22Rv1 (cell line): ENCODE results near the gene PDXK.
A peak's percentile ranks its signal among the peaks of the same experiment; 100 is the strongest.

Experiments used
- H3K27ac ChIP-seq: fragments of 450-650 bp; 2 replicates; pipeline ENCODE4 v1.5.1; 2017
- CTCF ChIP-seq: fragments of 450-650 bp; IDR thresholded peaks from 2 replicates; pipeline ENCODE4 v1.5.1; 2017; ENCODE audit warnings: mild to moderate bottlenecking
- ZFX ChIP-seq: fragments of 450-650 bp; IDR thresholded peaks from 2 replicates; pipeline ENCODE4 v1.6.1; 2017; ENCODE audit warnings: antibody characterized with exemption, borderline replicate concordance

Gene PDXK

DNA sequence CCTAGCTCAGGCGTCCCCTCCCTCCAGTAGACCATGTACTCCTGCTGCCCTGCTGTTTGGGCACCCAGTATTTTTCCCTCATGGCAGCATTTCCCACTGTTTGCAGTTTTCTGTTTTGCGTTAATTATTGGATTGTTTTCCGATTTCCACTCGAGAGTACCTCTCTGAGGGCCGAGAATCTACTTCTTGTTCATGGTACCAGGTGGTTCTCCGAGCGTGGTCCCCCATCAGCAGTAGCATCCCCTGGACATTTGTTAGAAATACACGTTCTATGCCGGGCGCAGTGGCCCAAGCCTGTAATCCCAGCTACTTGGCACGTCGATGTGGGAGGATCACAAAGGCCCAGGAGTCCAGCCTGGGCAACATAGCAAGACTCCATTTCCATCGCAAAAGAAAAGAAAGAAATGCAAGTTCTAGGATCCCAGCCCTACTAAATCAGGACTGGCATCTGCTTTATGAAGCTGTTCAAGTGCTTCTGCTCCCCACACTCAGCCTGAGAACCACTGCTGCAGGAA, 71.1 kb downstream of the PDXK start:
- TF ChIP-seq ZFX (no peak), CTCF (no peak)
- H3K27ac ChIP-seq = peak overlapping the region; percentile 86

GRCh38 chr21:43792406-43792805, 73.5 kb downstream of the PDXK start:
- H3K27ac ChIP-seq = no peak overlapping the region
- TF ChIP-seq ZFX (no peak), CTCF (no peak)

DNA sequence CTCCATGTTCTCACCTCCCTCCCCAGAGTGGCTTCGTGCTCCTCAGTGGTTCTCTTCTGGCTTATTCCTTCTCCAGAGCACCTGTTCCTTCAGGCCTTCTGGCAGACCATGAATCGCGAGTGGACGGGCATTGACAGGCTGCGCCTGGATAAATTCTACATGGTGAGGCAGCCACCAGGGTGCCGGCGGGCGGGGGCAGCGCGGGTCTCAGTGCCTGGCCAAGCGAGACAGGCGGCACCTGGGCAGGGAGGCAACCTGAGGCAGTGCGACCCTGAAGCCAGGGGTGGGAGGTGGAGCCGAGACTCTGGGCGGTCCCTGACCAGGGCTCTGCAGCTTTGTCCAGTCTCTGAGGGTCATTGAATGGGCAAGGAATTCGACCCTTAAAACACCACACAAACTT, 74.3 kb downstream of the PDXK start:
- no peak for TF ChIP-seq CTCF
- no peak for TF ChIP-seq ZFX
- no peak overlapping the region for H3K27ac ChIP-seq

- H3K27ac ChIP-seq = no peak overlapping the region
- TF ChIP-seq CTCF (no peak), ZFX (no peak)
Observed at GRCh38 chr21:43794311-43794710, 75.4 kb downstream of the PDXK start.

DNA sequence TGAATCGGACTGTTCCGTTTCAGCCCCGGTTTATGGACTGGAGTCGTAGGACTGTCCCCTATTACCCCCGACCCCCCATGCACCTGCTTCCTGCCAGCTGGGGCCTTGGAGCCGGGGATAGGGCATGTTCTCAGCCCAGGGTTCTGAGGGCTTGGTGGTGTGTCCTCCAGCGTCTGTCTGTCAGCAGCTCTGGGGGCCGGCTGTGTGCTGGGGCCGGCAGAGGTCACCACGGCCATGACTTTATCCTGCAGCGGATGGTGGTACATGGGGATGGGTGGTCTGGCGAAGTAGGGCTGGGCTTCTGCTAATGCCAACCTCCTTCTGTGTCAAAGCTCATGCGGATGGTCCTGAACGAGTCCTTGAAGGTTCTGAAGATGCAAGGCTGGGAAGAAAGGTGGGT, 75.9 kb downstream of the PDXK start:
- TF ChIP-seq CTCF = no peak
- TF ChIP-seq ZFX = no peak
- H3K27ac ChIP-seq = no peak overlapping the region

- no peak overlapping the region for H3K27ac ChIP-seq
- TF ChIP-seq CTCF = no peak
- TF ChIP-seq ZFX = no peak
Observed at GRCh38 chr21:43797415-43797814, 78.5 kb downstream of the PDXK start.

DNA sequence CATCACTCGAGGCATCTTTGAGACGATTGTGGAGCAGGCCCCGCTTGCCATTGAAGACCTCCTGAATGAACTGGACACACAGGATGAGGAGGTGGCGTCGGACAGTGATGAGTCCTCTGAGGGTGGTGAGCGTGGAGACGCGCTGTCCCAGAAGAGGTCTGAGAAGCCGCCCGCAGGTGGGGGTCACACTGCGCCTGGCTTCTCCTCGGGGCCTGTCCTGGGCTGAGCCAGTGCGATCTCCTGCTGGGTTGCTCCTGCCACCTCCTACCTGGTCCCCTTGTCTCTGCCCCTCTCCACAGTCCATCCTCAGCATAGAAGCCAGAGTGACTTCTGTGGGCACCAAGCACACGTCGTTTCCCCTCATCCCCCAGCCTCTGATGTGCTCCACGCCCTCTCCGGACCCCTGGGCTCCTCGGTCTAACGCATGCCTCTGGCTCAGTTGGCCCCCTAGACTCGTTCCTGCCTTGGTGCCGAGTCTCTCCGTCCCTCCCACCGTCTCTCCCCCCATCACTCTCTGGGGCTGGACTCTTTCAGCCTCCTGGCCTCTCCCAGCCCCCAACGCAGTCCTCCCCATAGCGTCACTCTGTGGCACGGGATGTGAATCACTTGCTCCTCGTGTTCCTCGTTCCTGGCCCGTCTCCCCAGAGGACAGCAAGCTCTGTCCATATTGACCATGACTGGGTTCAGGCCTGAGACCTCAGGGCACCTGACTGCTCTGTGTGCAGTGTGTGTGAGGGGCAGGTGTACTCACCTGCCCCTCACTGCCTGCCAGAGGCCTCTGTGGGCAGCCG, 79.2 kb downstream of the PDXK start:
- TF ChIP-seq ZFX (no peak), CTCF (no peak)

More for the DNA sequence above, 79.2 kb downstream of the PDXK start:
- H3K27ac ChIP-seq = no peak overlapping the region
